Psoas muscle (tissue), 8 donors: ENCODE results near the gene SORT1. TPM values are rescaled to one million over a fixed set of nuclear protein-coding genes. Genes with fewer than 3 reads are reported as not detected.
A peak's percentile ranks its signal among the peaks of the same experiment; 100 is the strongest.

Source experiments
- ATAC-seq, 4 donors: fragments of 200-7000 bp; cut with Tn5 transposase; one replicate each; pipeline ENCODE4 v1.9.1; 2020; ENCODE audit warnings: moderate library complexity in 3 of 4, mild to moderate bottlenecking in 2 of 4
- DNase-seq, 2 donors: peaks; one replicate each; pipeline ENCODE4 v3.0.0-alpha.2; 2020
- H3K27ac ChIP-seq: fragments of 200-600 bp; one replicate; pipeline ENCODE4 v1.8.0; 2022
- H3K27me3 ChIP-seq, 3 donors: fragments of 200-600 bp in 1 of 3; one replicate each; pipeline versions ENCODE4 v1.6.1 to v1.8.0; 2013 to 2022; ENCODE audit warnings: low read length in 2 of 3, mild to moderate bottlenecking in 2 of 3, moderate library complexity in 1 of 3; ENCODE audit not compliant: insufficient read depth in 3 of 3
- H3K36me3 ChIP-seq, 2 donors: fragments of 200-600 bp in 1 of 2; one replicate each; pipeline versions ENCODE4 v1.6.1 to v1.8.0; 2013 to 2022; ENCODE audit warnings: low read depth in 1 of 2, mild to moderate bottlenecking in 1 of 2, moderate library complexity in 1 of 2; ENCODE audit not compliant: insufficient read depth in 1 of 2
- H3K4me1 ChIP-seq: fragments of 200-600 bp; one replicate; pipeline ENCODE4 v1.8.0; 2022
- H3K4me3 ChIP-seq: fragments of 200-600 bp; one replicate; pipeline ENCODE4 v1.8.0; 2022; ENCODE audit warnings: mild to moderate bottlenecking
- H3K9me3 ChIP-seq: fragments of 200-600 bp; one replicate; pipeline ENCODE4 v1.8.0; 2022
- CTCF ChIP-seq: fragments of 200-600 bp; IDR thresholded peaks from one replicate; pipeline ENCODE4 v1.8.0; 2022; ENCODE audit warnings: antibody characterized with exemption
- WGBS, 3 donors: extraction: QIAGEN DNeasy Blood & Tissue Kit; methylation state at CpG; one replicate each; pipeline versions ENCODE4 v1.1.6 to v1.1.7; 2013; 5-methylcytosine and 5-hydroxymethylcytosine counted together
- intact Hi-C, 2 donors: fragments of 100-400 bp; cut with DNase I; formaldehyde crosslinking; loops; one replicate each; pipeline versions ENCODE4 v1.11.0 to v1.14.2; 2022
- polyA plus RNA-seq, 3 donors: library from polyadenylated mRNA; stranded (reverse); fragments of 200-250 nt; gene quantifications; one replicate each; pipeline ENCODE4 v1.2.3, GENCODE V29; 2013
- total RNA-seq, 4 donors: library from RNA; stranded (reverse); fragmentation: NEBNext Ultra II Directional in 2 of 4; extraction: Animal tissue kit (Norgen Biotek cat#: 25700) in 2 of 4; gene quantifications; one replicate each; pipeline versions ENCODE4 v1.2.1 to v1.2.4, GENCODE V29; 2021 to 2023
- donor health status: healthy with polysubstance abuse.
- donor health status: DM: no; HTN: no; CAD: no; lungs with moderate emphysema.
- donor health status: Bipolar disorder and iron deficiency.
- donor health status: healthy.
- donor health status: DM: yes; HTN: yes; CAD: no.
- donor health status: DM: no; HTN: no; CAD: no.
- donor health status: DM: no; HTN: no; CAD: no.
- donor health status: DM: yes; HTN: yes; CAD: no.

The SORT1 gene
- total and polyA plus RNA-seq, 7 donors, result 15.8 to 363 (median 131) TPM

- Histone ChIP-seq H3K4me3 (no peak overlapping the region), H3K27ac (no peak overlapping the region), H3K4me1 (no peaks in the 10 kb centered on the region), H3K36me3 (peaks cover 3 to 96% of the 10 kb centered on the region in 2 donors), H3K9me3 (no peaks in the 10 kb centered on the region), H3K27me3 (no peaks in the 10 kb centered on the region)
- 29 to 64% (median 48%) methylated on average over 12 of the region's 12 CpGs for WGBS, 3 donors
- ATAC-seq (peak; percentile 42 to 54 (median 49)), DNase-seq (peak in 1 of 2 donors; percentile 60)
- intact Hi-C loops, result no loop called here
- TF ChIP-seq CTCF, result no peak
Observed at GRCh38 chr1:109312978-109313775, 84.5 kb downstream of the SORT1 start.

- intact Hi-C loops, result no loop called here
- H3K9me3 ChIP-seq, result no peaks in the 10 kb centered on the region
- no peak overlapping the region for H3K27ac ChIP-seq
- no peak for TF ChIP-seq CTCF
- DNase-seq (no peak), ATAC-seq (no peak)
- H3K4me1 ChIP-seq, result peaks cover 9% of the 10 kb centered on the region
- no peak overlapping the region for H3K4me3 ChIP-seq
- peaks cover 3 to 87% of the 10 kb centered on the region in 2 donors for H3K36me3 ChIP-seq
- WGBS, 3 donors, result 66 to 77% (median 67%) methylated on average over 2 of the region's 2 CpGs
- H3K27me3 ChIP-seq, result no peaks in the 10 kb centered on the region
Observed at GRCh38 chr1:109312246-109312645, 85.5 kb downstream of the SORT1 start.

GRCh38 chr1:109309347-109309746, 88.4 kb downstream of the SORT1 start:
- H3K36me3 ChIP-seq, result peaks cover 3 to 58% of the 10 kb centered on the region in 2 donors
- H3K4me3 ChIP-seq, result no peak overlapping the region
- intact Hi-C loops, result no loop called here
- 73 to 81% (median 74%) methylated on average over 2 of the region's 2 CpGs for WGBS, 3 donors
- ATAC-seq (no peak), DNase-seq (no peak)
- peaks cover 11% of the 10 kb centered on the region for H3K4me1 ChIP-seq
- H3K27me3 ChIP-seq, result no peaks in the 10 kb centered on the region
- no peaks in the 10 kb centered on the region for H3K9me3 ChIP-seq
- TF ChIP-seq CTCF, result no peak
- no peak overlapping the region for H3K27ac ChIP-seq

- TF ChIP-seq CTCF, result no peak
- DNase-seq (peak in 1 of 2 donors; percentile 76), ATAC-seq (peak; percentile 46 to 71 (median 64))
- Histone ChIP-seq H3K9me3 (no peaks in the 10 kb centered on the region), H3K27ac (peak overlapping the region; percentile 36), H3K27me3 (no peaks in the 10 kb centered on the region), H3K36me3 (peaks cover 0 to 39% of the 10 kb centered on the region in 2 donors), H3K4me3 (no peak overlapping the region), H3K4me1 (peaks cover 11% of the 10 kb centered on the region)
- 39 to 51% (median 42%) methylated on average over 14 of the region's 14 CpGs for WGBS, 3 donors
- intact Hi-C loops, result no loop called here
Observed at GRCh38 chr1:109307274-109308021, 90.3 kb downstream of the SORT1 start.
